NT2/D1 (cell line): ENCODE data around the gene FSD1L.

Experiments
- SUZ12 ChIP-seq: IDR thresholded peaks from 2 replicates; pipeline ENCODE4 v1.6.1; 2011; ENCODE audit not compliant: insufficient read length, insufficient read depth; ENCODE audit errors: extremely low read depth
- ZNF274 ChIP-seq: IDR thresholded peaks from 2 replicates; pipeline ENCODE4 v1.6.1; 2011; ENCODE audit warnings: mild to moderate bottlenecking, low read depth, low read length

DNA sequence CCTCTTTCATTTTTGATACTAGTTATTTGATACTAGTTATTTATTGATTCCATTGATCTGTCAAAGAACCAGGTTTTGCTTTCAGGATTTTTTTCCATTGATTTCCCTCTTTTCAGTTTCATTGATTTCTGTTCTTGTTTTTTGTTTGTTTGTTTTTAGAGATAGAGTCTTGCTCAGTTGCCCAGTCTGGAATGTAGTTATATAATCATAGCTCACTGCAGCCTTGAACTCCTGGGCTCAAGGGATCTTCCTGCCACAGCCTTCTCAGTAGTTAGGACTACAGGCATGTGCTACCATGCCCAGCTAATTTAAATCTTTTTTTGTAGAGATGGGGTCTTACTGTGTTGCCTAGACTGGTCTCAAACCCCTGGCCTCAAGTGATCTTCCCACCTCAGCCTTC, 49.9 kb downstream of the FSD1L start:
- TF ChIP-seq ZNF274: no peak
- no peak for TF ChIP-seq SUZ12
